ENCODE measurements around the gene NSMCE4A. TPM values are rescaled to one million over a fixed set of nuclear protein-coding genes. Genes with fewer than 3 reads are reported as not detected.

Gene NSMCE4A
- polyA plus RNA-seq, 1 experiment = 14.4 TPM

GRCh38 chr10:121914661-121915060 is 60.4 kb downstream of the NSMCE4A start:
- ChIA-PET CTCF (interaction anchor here (0.8 kb wide), 1 partner anchor 14 kb away, joined by 3 read pairs; no protein-coding TSS in a partner anchor), POLR2A (interaction anchor here (0.7 kb wide), 1 partner anchor 301 kb away, joined by 6 read pairs; no protein-coding TSS in a partner anchor)
- DNase-seq (ENCODE audit: low read depth) = no peak
- no peaks in the 10 kb centered on the region for H3K27me3 ChIP-seq (ENCODE audit: control insufficient read depth, insufficient read depth, low read length)
- no peak for TF ChIP-seq CTCF (IDR thresholded peaks at IDR 0.05; ENCODE audit: insufficient read depth, low read depth, low read length)
- H3K4me3 ChIP-seq (ENCODE audit: low read depth, low read length) = no peak overlapping the region
- H3K36me3 ChIP-seq (ENCODE audit: control insufficient read depth, insufficient read depth, low read length) = peaks cover 1% of the 10 kb centered on the region; the same call in 1 of the 2 replicates

GRCh38 chr10:121911421-121911697 is 63.7 kb downstream of the NSMCE4A start:
- Histone ChIP-seq H3K4me3 (ENCODE audit: low read depth, low read length) (no peak overlapping the region), H3K27me3 (ENCODE audit: control insufficient read depth, insufficient read depth, low read length) (no peaks in the 10 kb centered on the region), H3K36me3 (ENCODE audit: control insufficient read depth, insufficient read depth, low read length) (no peaks in the 10 kb centered on the region)
- no peak for TF ChIP-seq CTCF (IDR thresholded peaks at IDR 0.05; ENCODE audit: insufficient read depth, low read depth, low read length)
- POLR2A ChIA-PET = no interaction called here
- CTCF ChIA-PET = interaction anchor here (2.1 kb wide), 1 partner anchor 11 kb away, joined by 12 read pairs; no protein-coding TSS in a partner anchor
- no peak for DNase-seq (ENCODE audit: low read depth)

- Histone ChIP-seq H3K36me3 (ENCODE audit: control insufficient read depth, insufficient read depth, low read length) (no peaks in the 10 kb centered on the region), H3K4me3 (ENCODE audit: low read depth, low read length) (no peak overlapping the region), H3K27me3 (ENCODE audit: control insufficient read depth, insufficient read depth, low read length) (no peaks in the 10 kb centered on the region)
- ChIA-PET CTCF (interaction anchor here (2.1 kb wide), 1 partner anchor 10 kb away, joined by 12 read pairs; no protein-coding TSS in a partner anchor), POLR2A (no interaction called here)
- no peak for TF ChIP-seq CTCF (IDR thresholded peaks at IDR 0.05; ENCODE audit: insufficient read depth, low read depth, low read length)
- no peak for DNase-seq (ENCODE audit: low read depth)
These were observed 64.2 kb downstream of the NSMCE4A start for GRCh38 chr10:121910673-121911420.

Small RNA genes lying within 50 kb of the gene (small RNA-seq; reads per million reads assigned to genes)
- not detected for gene RF02219 (ENCODE audit: insufficient read length, low read depth, low replicate concordance)

Other genes starting within 250 kb of the NSMCE4A start
- gene ATE1, start 47.2 kb downstream of the NSMCE4A start, polyA plus RNA-seq (2011; rRNA removed) = 7.4 and 11.7 TPM in 2 replicates
- gene TACC2, start 13.9 kb upstream of the NSMCE4A start, polyA plus RNA-seq (2011; rRNA removed) = 7.0 and 10.4 TPM in 2 replicates